ENCODE results near the gene MTA3.

- TF ChIP-seq CTCF (IDR thresholded peaks at IDR 0.05) (no peak), EP300 (IDR thresholded peaks at IDR 0.05) (no peak)
These were observed 220.0 kb downstream of the MTA3 start for GRCh38 chr2:42788478-42788793.
